K562 (cell line): ENCODE measurements around the gene PPTC7. TPM values are rescaled to one million over a fixed set of nuclear protein-coding genes. Genes with fewer than 3 reads are reported as not detected.

Experiments used
- ATAC-seq: fragments of 200-7000 bp; cut with Tn5 transposase; 3 replicates; pipeline ENCODE4 v1.9.1; 2020; ENCODE audit warnings: moderate library complexity
- BruUV-seq: library from RNA; stranded (reverse); fragments of 400-500 nt; replicated peaks from 2 replicates; lab custom pipeline; 2021; lab: Mats Ljungman, UMichigan
- CTCF ChIA-PET: fragments of 300-600 bp; formaldehyde crosslinking; extraction: SDS; loops from one replicate; lab custom pipeline; 2021; ENCODE audit warnings: low intra/inter-chr PET ratio; lab: Yijun Ruan, JAX
- POLR2A ChIA-PET: fragments of 300-600, 350-650 bp; sonication (Branson Sonifier 250); formaldehyde crosslinking; extraction: SDS; loops from one replicate; lab custom pipeline; 2021; ENCODE audit warnings: antibody characterized with exemption, inconsistent platforms; lab: Yijun Ruan, JAX
- DNase-seq, 4 experiments: peaks; one replicate each; pipeline versions ENCODE4 v3.0.0 to v3.0.0-alpha.2; 2011 to 2018; ENCODE audit warnings: low spot score in 3 of 4, mixed read lengths in 3 of 4; ENCODE audit errors: extremely low read depth in 1 of 4
- FAIRE-seq: peaks from 2 replicates; lab custom pipeline; 2011; peaks lifted over from hg19 to GRCh38; lab: Jason Lieb, UNC
- H2AFZ ChIP-seq: 2 replicates; pipeline ENCODE4 v1.6.0; 2011; ENCODE audit warnings: low read depth, low read length, control low read depth, inconsistent platforms
- H3K27ac ChIP-seq: fragments of 200-600 bp; 3 replicates; pipeline ENCODE4 v1.8.0; 2011; ENCODE audit warnings: low read depth, mild to moderate bottlenecking, control low read depth, inconsistent platforms, low read length, moderate library complexity, mixed read lengths; ENCODE audit errors: extremely low read depth
- H3K27me3 ChIP-seq, 2 experiments: fragments of 300-600 bp in 1 of 2; 2 replicates in 1 of 2; 3 replicates in 1 of 2; pipeline versions ENCODE4 v1.6.0 to v1.8.0; 2011; ENCODE audit warnings: inconsistent platforms in 2 of 2, low read length in 2 of 2, mild to moderate bottlenecking in 1 of 2, mixed read lengths in 1 of 2, moderate library complexity in 1 of 2; ENCODE audit not compliant: control insufficient read depth in 2 of 2, insufficient read depth in 2 of 2
- H3K36me3 ChIP-seq: fragments of 300-600 bp; 3 replicates; pipeline ENCODE4 v1.8.0; 2011; ENCODE audit warnings: mild to moderate bottlenecking, low read length, inconsistent platforms; ENCODE audit not compliant: control insufficient read depth, insufficient read depth
- H3K4me1 ChIP-seq, 2 experiments: fragments of 200-600 bp in 1 of 2; replicated peaks in 1 of 2; 2 replicates in 1 of 2; 3 replicates in 1 of 2; pipeline versions ENCODE4 v1.5.1 to v1.8.0; 2011; ENCODE audit warnings: inconsistent platforms in 2 of 2, low read length in 2 of 2, mild to moderate bottlenecking in 1 of 2, mixed read lengths in 1 of 2, moderate library complexity in 1 of 2; ENCODE audit not compliant: control insufficient read depth in 2 of 2, insufficient read depth in 2 of 2
- H3K4me2 ChIP-seq: 2 replicates; pipeline ENCODE4 v1.6.1; 2011; ENCODE audit warnings: low read length, control low read depth, inconsistent platforms, mixed read lengths; ENCODE audit not compliant: insufficient read depth
- H3K4me3 ChIP-seq: fragments of 200-600 bp; sonication (generic), shearing (Covaris generic); 2 replicates; pipeline ENCODE4 v1.5.1; 2016; ENCODE audit warnings: control low read depth, inconsistent platforms
- H3K79me2 ChIP-seq: fragments of 200-600 bp; 3 replicates; pipeline ENCODE4 v1.8.0; 2011; ENCODE audit warnings: low read length, inconsistent platforms; ENCODE audit not compliant: control insufficient read depth, insufficient read depth
- H3K9ac ChIP-seq, 2 experiments: 2 replicates each; pipeline versions ENCODE4 v1.6.0 to v1.6.1; 2011; ENCODE audit warnings: low read depth in 2 of 2, low read length in 2 of 2, control low read depth in 1 of 2, inconsistent platforms in 1 of 2, mild to moderate bottlenecking in 1 of 2, mixed read lengths in 1 of 2; ENCODE audit not compliant: insufficient read depth in 1 of 2
- H3K9me1 ChIP-seq: one replicate; pipeline ENCODE4 v1.6.0; 2011; ENCODE audit warnings: inconsistent platforms, mild to moderate bottlenecking, low read length, moderate library complexity; ENCODE audit not compliant: control insufficient read depth, insufficient read depth
- H3K9me3 ChIP-seq: replicated peaks from 2 replicates; pipeline ENCODE4 v1.5.1; 2011; ENCODE audit warnings: low read depth, low read length, inconsistent platforms; ENCODE audit not compliant: control insufficient read depth, insufficient read depth
- H4K20me1 ChIP-seq: replicated peaks from 2 replicates; pipeline ENCODE4 v1.6.1; 2011; ENCODE audit warnings: low read length, inconsistent platforms, mixed read lengths; ENCODE audit not compliant: control insufficient read depth, insufficient read depth
- DPF2 ChIP-seq: fragments of 450-650 bp; IDR thresholded peaks from 2 replicates; pipeline ENCODE4 v1.6.1; 2016
- KLF16 ChIP-seq: IDR thresholded peaks from 2 replicates; pipeline ENCODE4 v1.6.1; 2016; ENCODE audit warnings: antibody characterized with exemption
- MYBL2 ChIP-seq, 2 experiments: fragments of 450-650 bp in 1 of 2; sonication (generic) in 1 of 2; formaldehyde crosslinking in 1 of 2; IDR thresholded peaks; 2 replicates each; pipeline versions ENCODE4 v1.6.1 to v1.8.1; 2017 to 2022; ENCODE audit warnings: borderline replicate concordance in 1 of 2, inconsistent platforms in 1 of 2, low read depth in 1 of 2, mild to moderate bottlenecking in 1 of 2, missing genetic modification reagents in 1 of 2, moderate library complexity in 1 of 2
- NKRF ChIP-seq: fragments of 450-650 bp; IDR thresholded peaks from 2 replicates; pipeline ENCODE4 v1.6.1; 2016; ENCODE audit warnings: borderline replicate concordance
- SRSF9 ChIP-seq: fragments of 200-400 bp; formaldehyde crosslinking; IDR thresholded peaks from 2 replicates; pipeline ENCODE4 v1.6.1; 2017; ENCODE audit warnings: low read depth, low read length, borderline replicate concordance
- U2AF1 ChIP-seq: fragments of 200-400 bp; formaldehyde crosslinking; optimal IDR thresholded peaks from 2 replicates; pipeline ENCODE3; 2017; ENCODE audit warnings: mild to moderate bottlenecking, low read depth, low read length, moderate library complexity
- ZBTB49 ChIP-seq: sonication (generic); formaldehyde crosslinking; IDR thresholded peaks from 2 replicates; pipeline ENCODE4 v1.8.0; 2022; ENCODE audit warnings: missing genetic modification reagents, mild to moderate bottlenecking, borderline replicate concordance
- ZMIZ1 ChIP-seq, 2 experiments: fragments of 150-350 bp in 1 of 2; IDR thresholded peaks; 2 replicates each; pipeline ENCODE4 v1.6.1; 2012 to 2016; ENCODE audit warnings: low read depth in 2 of 2, low read length in 2 of 2, mild to moderate bottlenecking in 1 of 2, moderate library complexity in 1 of 2
- ZNF589 ChIP-seq: fragments of 200-800 bp; sonication (Bioruptor generic); IDR thresholded peaks from 2 replicates; pipeline ENCODE4 v1.6.1; 2016; ENCODE audit warnings: low read depth, missing genetic modification characterization, missing compliant biosample characterization
- ZSCAN29 ChIP-seq: fragments of 450-650 bp; IDR thresholded peaks from 2 replicates; pipeline ENCODE4 v1.6.1; 2017
- WGBS: fragments of 100-300 bp; shearing (Covaris generic); methylation state at CpG from one replicate; pipeline ENCODE4 v1.1.6; 2016; ENCODE audit warnings: low coverage, mixed read lengths; ENCODE audit not compliant: insufficient coverage; ENCODE audit errors: missing lambda C conversion rate; 5-methylcytosine and 5-hydroxymethylcytosine counted together
- in situ Hi-C: fragments of 300-500 bp; cut with MboI; formaldehyde crosslinking; loops from 4 replicates; pipeline ENCODE4 v1.15.0; 2018; ENCODE audit warnings: inconsistent platforms, mixed read lengths
- intact Hi-C: fragments of 100-400 bp; cut with micrococcal nuclease; formaldehyde crosslinking; loops from 2 replicates; pipeline ENCODE4 v1.14.2; 2022
- polyA plus RNA-seq, 8 experiments: library from polyadenylated mRNA; depleted of rRNA in 4 of 8; stranded (reverse) in 5 of 8; unstranded in 3 of 8; fragments of >200 nt; fragmentation: Nextera tagmentation in 2 of 8; fragmentation: Illumina TruSeq in 1 of 8; extraction: Ambion mirVana in 2 of 8; extraction: Trizol in 1 of 8; gene quantifications; 2 replicates each; pipeline versions ENCODE4 v1.2.1 to v1.2.3, GENCODE V29; 2011 to 2014; ENCODE audit warnings: inconsistent platforms in 1 of 8, missing spikeins in 1 of 8
- total RNA-seq, 7 experiments: library from RNA; depleted of rRNA in 6 of 7; stranded (reverse); fragments of >200 nt in 6 of 7; fragmentation: Illumina TruSeq in 2 of 7; extraction: Trizol in 2 of 7; gene quantifications; 2 replicates each; pipeline versions ENCODE4 v1.2.1 to v1.2.3, GENCODE V29; 2011 to 2021; ENCODE audit warnings: low replicate concordance in 1 of 7

The PPTC7 gene
- total and polyA plus RNA-seq, 9 of the 15 experiments (the other 6 are each of a cell fraction or from before 2014, with no cell fraction given) = 2.6 to 23.1 (median 11.9) TPM

- TF ChIP-seq ZBTB49 (CRISPR knock-in tag) (no peak), SRSF9 (no peak), U2AF1 (no peak), KLF16 (no peak)
Observed at GRCh38 chr12:110560946-110561345, 22.2 kb downstream of the PPTC7 start (continued).

- BruUV-seq = no TSS peak
Observed at GRCh38 chr12:110560048-110560447, 23.1 kb downstream of the PPTC7 start.

More at GRCh38 chr12:110560048-110560447, 23.1 kb downstream of the PPTC7 start:
- H2AFZ ChIP-seq = no peak overlapping the region
- in situ Hi-C loops = no loop called here
- 0 out of 2 replicates have a peak, but pooled peaks cover 6% of the 10 kb centered on the region for H4K20me1 ChIP-seq
- CTCF ChIA-PET = no interaction called here
- no peak overlapping the region for H3K9ac ChIP-seq
- DNase-seq (no peak), ATAC-seq (no peak), FAIRE-seq (no peak)
- H3K27ac ChIP-seq = no peak overlapping the region
- no peak overlapping the region for H3K4me3 ChIP-seq
- peaks cover 5% of the 10 kb centered on the region; the same call in 1 of the 3 replicates for H3K36me3 ChIP-seq
- no peaks in the 10 kb centered on the region for H3K9me1 ChIP-seq
- intact Hi-C loops = no loop called here
- no peak overlapping the region for H3K4me2 ChIP-seq
- WGBS = 98% methylated on average over 5 of the region's 5 CpGs
- peaks cover 0 to 17% of the 10 kb centered on the region in 2 experiments; a peak in 4 of 5 replicates for H3K4me1 ChIP-seq
- peaks cover 97% of the 10 kb centered on the region for H3K79me2 ChIP-seq
- H3K27me3 ChIP-seq = no peaks in the 10 kb centered on the region
- no peaks in the 10 kb centered on the region for H3K9me3 ChIP-seq
- TF ChIP-seq ZNF589 = no peak
- TF ChIP-seq ZMIZ1 (IDR thresholded peaks at IDR 0.05; ENCODE audit: low read depth in 2 of 2, low read length in 2 of 2) = no peak
- TF ChIP-seq MYBL2 (IDR thresholded peaks at IDR 0.05; ENCODE audit: low read depth) = no peak
- no peak for TF ChIP-seq MYBL2 (CRISPR knock-in tag; IDR thresholded peaks at IDR 0.05; ENCODE audit: borderline replicate concordance)
- no peak for TF ChIP-seq DPF2
- TF ChIP-seq NKRF = no peak
- no peak for TF ChIP-seq ZSCAN29
- POLR2A ChIA-PET = interaction anchor here (0.7 to 1.5 kb wide), 4 partner anchors 16 to 110 kb away, joined by 3 to 5 read pairs (median 3); partner anchors contain the start of genes ARPC3 and RAD9B
